PC-9 (cell line): ENCODE results near the gene NEK4.

Source experiments
- EZH2 ChIP-seq: fragments of 200-600 bp; sonication (generic); IDR thresholded peaks from 2 replicates; pipeline ENCODE4 v1.8.0; 2017; ENCODE audit warnings: antibody characterized with exemption, low read depth
- TF ChIP-seq, protein P1 (sequence below): fragments of 200-600 bp; sonication (generic); conservative IDR thresholded peaks from 2 replicates; pipeline ENCODE4 v1.6.1; 2017; ENCODE audit warnings: mixed run types, antibody characterized with exemption, mild to moderate bottlenecking, moderate library complexity

- TF ChIP-seq, protein P1, sequence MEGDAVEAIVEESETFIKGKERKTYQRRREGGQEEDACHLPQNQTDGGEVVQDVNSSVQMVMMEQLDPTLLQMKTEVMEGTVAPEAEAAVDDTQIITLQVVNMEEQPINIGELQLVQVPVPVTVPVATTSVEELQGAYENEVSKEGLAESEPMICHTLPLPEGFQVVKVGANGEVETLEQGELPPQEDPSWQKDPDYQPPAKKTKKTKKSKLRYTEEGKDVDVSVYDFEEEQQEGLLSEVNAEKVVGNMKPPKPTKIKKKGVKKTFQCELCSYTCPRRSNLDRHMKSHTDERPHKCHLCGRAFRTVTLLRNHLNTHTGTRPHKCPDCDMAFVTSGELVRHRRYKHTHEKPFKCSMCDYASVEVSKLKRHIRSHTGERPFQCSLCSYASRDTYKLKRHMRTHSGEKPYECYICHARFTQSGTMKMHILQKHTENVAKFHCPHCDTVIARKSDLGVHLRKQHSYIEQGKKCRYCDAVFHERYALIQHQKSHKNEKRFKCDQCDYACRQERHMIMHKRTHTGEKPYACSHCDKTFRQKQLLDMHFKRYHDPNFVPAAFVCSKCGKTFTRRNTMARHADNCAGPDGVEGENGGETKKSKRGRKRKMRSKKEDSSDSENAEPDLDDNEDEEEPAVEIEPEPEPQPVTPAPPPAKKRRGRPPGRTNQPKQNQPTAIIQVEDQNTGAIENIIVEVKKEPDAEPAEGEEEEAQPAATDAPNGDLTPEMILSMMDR = no peak
- TF ChIP-seq EZH2 = no peak
Measured at GRCh38 chr3:52679199-52679538, 91.6 kb downstream of the NEK4 start.
